Body of pancreas (tissue), 4 donors: ENCODE measurements around the gene ODF2L.

ENCODE experiments used
- CTCF ChIP-seq, 7 experiments: fragments of 450-650 bp in 4 of 7; fragments of 200-600 bp in 3 of 7; sonication (generic) in 3 of 7; IDR thresholded peaks; one replicate each; pipeline ENCODE4 v1.5.1; 2016 to 2019; ENCODE audit warnings: antibody characterized with exemption in 7 of 7
- POLR2A ChIP-seq, 3 donors: fragments of 450-650 bp; IDR thresholded peaks; one replicate each; pipeline ENCODE4 v1.6.1; 2016; ENCODE audit warnings: antibody characterized with exemption in 3 of 3, mild to moderate bottlenecking in 2 of 3

GRCh38 chr1:86362807-86363206 lies 33.3 kb downstream of the ODF2L start:
- no peak for TF ChIP-seq CTCF (IDR thresholded peaks at IDR 0.05)
- no peak for TF ChIP-seq POLR2A (IDR thresholded peaks at IDR 0.05)
